Left cardiac atrium (tissue), 4 donors: ENCODE measurements around the gene SH3BP4. TPM values are rescaled to one million over a fixed set of nuclear protein-coding genes. Genes with fewer than 3 reads are reported as not detected.
A peak's percentile ranks its signal among the peaks of the same experiment; 100 is the strongest.
"Not testable (repeated sequence)": the region's sequence is repeated elsewhere in the genome, so short reads cannot be mapped to it uniquely, and the experiment has no call there.

Experiments
- ATAC-seq, 2 donors: fragments of 200-7000 bp; cut with Tn5 transposase; one replicate each; pipeline ENCODE4 v1.9.1; 2020; ENCODE audit warnings: mild to moderate bottlenecking in 2 of 2, moderate library complexity in 2 of 2
- DNase-seq: peaks from one replicate; pipeline ENCODE4 v3.0.0-alpha.2; 2020
- intact Hi-C, 2 donors: fragments of 100-400 bp; cut with DNase I; formaldehyde crosslinking; loops; one replicate each; pipeline versions ENCODE4 v1.14.1 to v1.15.1; 2022 to 2023
- total RNA-seq, 2 donors: library from RNA; stranded (reverse); fragmentation: NEBNext Ultra II Directional; extraction: Animal tissue kit (Norgen Biotek cat#: 25700); gene quantifications; one replicate each; pipeline ENCODE4 v1.2.1, GENCODE V29; 2021
- donor health status: DM: no; HTN: yes; CAD: no.
- donor health status: DM: no; HTN: yes; CAD: no; lungs with severe emphysema.
- donor health status: DM: yes; HTN: yes; CAD: no.
- donor health status: Dilated cardiomyopathy.

Gene SH3BP4
- total RNA-seq, 2 donors from 2014 or later: 15.1 to 27.0 TPM

GRCh38 chr2:235056768-235057167 is 105.0 kb downstream of the SH3BP4 start:
- DNase-seq (no peak), ATAC-seq (no peak)
- intact Hi-C loops: loop anchor here in 1 of 2 donors (10.0 kb wide), 1 partner anchor 172 kb away; no protein-coding TSS in a partner anchor

DNA sequence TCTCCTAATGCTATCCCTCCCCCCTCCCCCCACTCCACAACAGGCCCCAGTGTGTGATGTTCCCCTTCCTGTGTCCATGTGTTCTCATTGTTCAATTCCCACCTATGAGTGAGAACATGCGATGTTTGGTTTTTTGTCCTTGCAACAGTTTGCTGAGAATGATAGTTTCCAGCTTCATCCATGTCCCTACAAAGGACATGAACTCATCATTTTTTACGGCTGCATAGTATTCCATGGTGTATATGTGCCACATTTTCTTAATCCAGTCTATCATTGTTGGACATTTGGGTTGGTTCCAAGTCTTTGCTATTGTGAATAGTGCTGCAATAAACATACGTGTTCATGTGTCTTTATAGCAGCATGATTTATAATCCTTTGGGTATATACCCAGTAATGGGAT is 105.8 kb downstream of the SH3BP4 start:
- intact Hi-C loops: loop anchor here in 1 of 2 donors (10.0 kb wide), 1 partner anchor 173 kb away; no protein-coding TSS in a partner anchor
- DNase-seq, ATAC-seq: not testable (repeated sequence)

DNA sequence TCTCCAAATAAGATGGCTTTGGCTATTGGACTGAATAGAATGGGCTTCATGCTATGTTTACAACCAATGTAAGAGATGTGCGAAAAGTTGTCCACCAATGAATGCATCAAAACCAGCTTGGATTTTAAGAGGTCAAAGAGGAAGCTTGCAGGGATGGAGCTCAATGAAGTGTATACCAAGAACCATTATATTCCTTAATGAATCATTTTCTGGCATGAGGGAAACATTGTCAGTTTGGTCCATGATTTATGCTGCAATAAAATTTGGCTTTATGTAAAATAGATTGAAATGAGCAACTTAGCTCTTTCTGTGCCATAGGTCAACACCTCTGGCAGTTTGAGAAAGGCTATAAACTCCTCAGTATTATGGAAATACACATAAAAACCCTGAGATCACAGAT is 107.3 kb downstream of the SH3BP4 start:
- ATAC-seq (no peak), DNase-seq (no peak)
- intact Hi-C loops: loop anchor here in 1 of 2 donors (10.0 kb wide), 1 partner anchor 174 kb away; no protein-coding TSS in a partner anchor

DNA sequence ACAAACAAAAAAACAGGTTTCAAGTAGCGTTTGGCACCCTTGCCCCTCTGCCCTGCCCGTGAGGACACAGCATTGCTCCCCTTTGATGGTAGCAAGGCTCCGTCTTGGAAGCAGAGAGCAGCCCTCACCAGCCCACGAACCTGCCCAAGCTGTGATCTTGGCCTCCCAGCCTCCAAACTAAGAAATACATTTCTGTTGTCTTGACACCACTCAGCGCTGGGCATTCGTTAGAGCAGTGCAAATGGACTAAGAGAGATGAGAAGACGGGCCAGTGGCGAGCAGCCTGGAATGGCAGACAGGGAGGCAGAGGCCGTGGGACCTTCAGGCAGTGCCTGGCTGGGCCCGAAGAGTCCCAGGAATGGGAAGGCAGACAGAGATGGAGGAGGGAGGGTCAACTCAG is 109.8 kb downstream of the SH3BP4 start:
- ATAC-seq (no peak), DNase-seq (no peak)
- intact Hi-C loops: no loop called here

- ATAC-seq (peak; percentile 90 to 91), DNase-seq (no peak)
- intact Hi-C loops: no loop called here
Observed at GRCh38 chr2:235063471-235063961, 111.7 kb downstream of the SH3BP4 start.

- no peak for DNase-seq
- no peak for ATAC-seq
- intact Hi-C loops: no loop called here
Observed at GRCh38 chr2:235064976-235065375, 113.2 kb downstream of the SH3BP4 start.

GRCh38 chr2:235066490-235066889 is 114.7 kb downstream of the SH3BP4 start:
- intact Hi-C loops: no loop called here
- no peak for DNase-seq
- ATAC-seq: no peak

DNA sequence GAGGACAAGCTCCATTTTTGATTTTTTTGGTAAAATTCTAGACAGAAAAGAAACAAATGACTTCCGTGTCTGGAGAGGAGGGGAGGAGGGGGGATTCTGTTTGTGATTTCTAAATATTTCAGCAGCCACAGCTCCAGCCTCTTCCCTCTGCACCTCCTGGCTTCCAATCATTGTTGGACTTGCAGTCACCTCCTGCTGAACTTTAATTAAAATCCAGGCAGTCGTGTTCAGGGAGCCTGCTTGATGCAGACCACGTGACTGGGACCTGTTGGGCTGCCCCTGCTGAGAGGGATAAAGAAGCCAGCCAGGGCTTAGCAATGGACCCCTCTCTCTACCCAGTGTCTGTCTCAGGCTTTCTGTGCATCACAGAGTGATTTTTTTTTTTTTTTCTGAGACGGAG is 115.1 kb downstream of the SH3BP4 start:
- intact Hi-C loops: no loop called here
- ATAC-seq (no peak), DNase-seq (no peak)

DNA sequence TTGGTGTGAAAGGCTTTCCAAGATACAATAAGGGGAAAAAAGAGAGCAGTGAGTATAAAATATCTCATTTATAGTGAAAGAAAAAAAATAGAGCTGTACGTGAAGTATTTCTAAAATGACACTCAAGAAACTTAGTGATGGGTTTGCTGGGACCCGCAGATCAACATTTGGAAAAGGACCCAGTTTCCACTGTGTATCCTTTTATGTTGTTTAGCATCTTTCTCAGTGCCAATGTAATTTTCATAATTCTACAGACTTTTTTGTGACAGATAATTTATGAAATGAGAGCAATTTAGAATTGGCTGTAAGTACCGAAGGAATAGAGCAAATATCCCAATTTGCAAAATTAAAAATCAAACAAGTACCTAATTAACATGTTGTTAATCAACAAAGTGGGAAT is 116.9 kb downstream of the SH3BP4 start:
- ATAC-seq (no peak), DNase-seq (no peak)
- intact Hi-C loops: no loop called here

- no peak for ATAC-seq
- intact Hi-C loops: no loop called here
- DNase-seq: no peak
Observed at GRCh38 chr2:235070063-235070706, 118.4 kb downstream of the SH3BP4 start.

DNA sequence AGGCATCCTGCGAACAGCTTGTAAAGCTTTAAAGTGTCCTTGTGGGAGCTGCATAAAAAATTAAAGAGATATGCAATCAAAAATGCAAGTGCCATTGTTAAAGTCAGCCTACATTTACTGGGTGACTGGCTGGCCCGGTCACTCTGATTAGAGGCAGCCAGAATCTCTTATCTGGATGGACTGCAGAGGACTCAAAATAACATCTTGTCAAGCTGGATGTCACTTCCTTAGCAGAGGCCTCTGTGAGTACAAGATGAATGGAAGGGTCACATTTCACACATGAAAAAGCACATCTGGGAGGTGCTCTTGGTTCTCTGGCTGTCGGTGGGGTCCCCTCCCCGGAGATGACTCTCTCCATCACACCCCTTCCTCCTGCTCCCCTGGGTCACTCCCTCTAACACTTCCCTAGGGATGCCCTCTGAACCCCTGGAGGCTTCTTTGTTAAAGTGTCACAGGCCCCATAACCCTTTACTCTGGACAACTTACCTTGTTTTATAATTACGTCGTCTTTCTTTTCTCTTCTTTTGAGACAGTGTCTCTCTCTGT is 122.1 kb downstream of the SH3BP4 start:
- intact Hi-C loops: no loop called here
- no peak for DNase-seq
- ATAC-seq: peak; percentile 47 to 73

DNA sequence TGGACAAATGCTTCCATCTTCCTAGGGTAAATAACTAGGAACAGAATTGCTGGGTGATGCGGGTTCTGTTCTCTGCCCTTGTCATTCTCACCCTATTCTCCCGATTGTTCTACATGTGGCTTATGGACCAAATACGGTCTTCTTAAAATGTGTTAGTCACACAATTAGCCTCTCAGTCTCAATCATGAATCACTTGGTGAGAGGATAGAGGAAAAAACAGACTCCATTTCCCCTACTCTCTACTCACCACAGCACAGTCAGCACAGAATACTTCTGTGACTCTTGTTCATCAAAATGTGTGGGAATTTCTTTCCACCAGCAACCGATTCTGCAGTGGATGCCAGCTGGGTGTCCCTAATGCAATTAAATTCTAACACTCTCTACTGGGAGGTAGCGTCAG is 125.2 kb downstream of the SH3BP4 start:
- intact Hi-C loops: no loop called here
- no peak for ATAC-seq
- DNase-seq: no peak

- ATAC-seq: no peak
- no peak for DNase-seq
- intact Hi-C loops: no loop called here
Observed at GRCh38 chr2:235078182-235078581, 126.4 kb downstream of the SH3BP4 start.

DNA sequence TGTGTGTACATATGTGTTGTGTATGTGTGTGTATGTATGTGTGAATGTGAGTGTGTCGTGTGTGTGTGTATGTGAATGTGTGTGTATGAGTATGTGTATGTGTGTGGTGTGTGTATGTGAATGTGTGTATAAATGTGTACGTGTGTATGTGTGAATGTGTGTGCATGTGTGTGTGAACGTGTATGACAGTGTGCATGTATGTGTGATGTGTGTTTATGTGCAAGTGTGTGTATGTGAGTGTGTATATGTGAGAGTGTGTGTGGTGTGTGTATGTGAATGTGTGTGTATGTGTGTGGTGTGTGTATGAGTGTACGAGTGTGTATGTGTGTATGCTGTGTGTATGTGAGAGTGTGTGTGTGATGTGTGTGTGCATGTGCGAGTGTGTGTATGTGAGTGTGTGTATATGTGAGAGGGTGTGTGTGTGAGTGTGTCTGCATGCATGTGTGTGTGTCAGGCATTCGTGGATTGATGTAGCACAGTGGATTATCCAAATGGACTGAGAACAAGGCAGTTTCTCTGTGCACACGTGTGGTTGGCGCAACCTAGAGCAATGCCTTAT is 127.2 kb downstream of the SH3BP4 start:
- ATAC-seq (no peak), DNase-seq (no peak)
- intact Hi-C loops: no loop called here

GRCh38 chr2:235080101-235080500 is 128.3 kb downstream of the SH3BP4 start:
- no peak for ATAC-seq
- no peak for DNase-seq
- intact Hi-C loops: loop anchor here in 1 of 2 donors (10.0 kb wide), 1 partner anchor 125 kb away; the partner anchor contains the start of gene SH3BP4

DNA sequence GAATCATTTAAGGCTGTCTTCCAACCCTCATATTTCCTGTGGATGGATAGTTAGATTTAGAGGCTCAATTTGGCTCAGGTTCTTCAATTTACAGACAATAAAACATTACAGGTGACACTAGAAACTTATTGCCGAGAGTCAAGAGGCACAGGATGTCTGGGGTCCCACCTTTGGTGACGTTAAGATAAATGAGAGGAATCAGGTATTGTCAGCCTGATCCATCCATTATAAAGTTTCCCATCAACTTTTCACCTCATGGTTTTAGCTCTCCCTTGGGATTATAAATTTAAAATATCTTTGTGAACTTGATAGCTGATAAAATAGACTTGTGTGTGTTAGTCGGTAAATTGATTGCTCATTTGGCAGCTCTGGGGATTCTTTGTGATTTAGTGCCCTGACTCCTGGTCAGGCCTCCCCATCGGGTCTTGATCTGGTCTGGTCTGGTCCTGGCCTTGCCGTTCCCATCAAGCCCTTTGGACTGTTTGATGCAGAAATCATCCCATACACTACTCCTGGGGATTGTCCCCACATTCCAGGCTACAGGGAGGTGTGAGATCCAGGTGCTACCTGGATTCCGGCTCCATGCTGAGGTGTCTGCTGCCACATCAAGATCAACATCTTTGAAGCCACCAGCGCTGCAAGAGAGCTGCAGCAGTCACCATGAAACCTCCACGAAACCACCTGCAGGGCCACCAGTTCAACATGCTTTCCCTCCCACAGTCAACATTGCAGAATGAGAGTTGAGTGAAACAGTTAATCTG is 130.9 kb downstream of the SH3BP4 start:
- intact Hi-C loops: loop anchor here in 1 of 2 donors (10.0 kb wide), 1 partner anchor 128 kb away; the partner anchor contains the start of gene SH3BP4
- no peak for DNase-seq
- no peak for ATAC-seq

GRCh38 chr2:235083822-235084221 is 132.0 kb downstream of the SH3BP4 start:
- intact Hi-C loops: loop anchor here in 1 of 2 donors (10.0 kb wide), 1 partner anchor 129 kb away; the partner anchor contains the start of gene SH3BP4
- no peak for ATAC-seq

DNA sequence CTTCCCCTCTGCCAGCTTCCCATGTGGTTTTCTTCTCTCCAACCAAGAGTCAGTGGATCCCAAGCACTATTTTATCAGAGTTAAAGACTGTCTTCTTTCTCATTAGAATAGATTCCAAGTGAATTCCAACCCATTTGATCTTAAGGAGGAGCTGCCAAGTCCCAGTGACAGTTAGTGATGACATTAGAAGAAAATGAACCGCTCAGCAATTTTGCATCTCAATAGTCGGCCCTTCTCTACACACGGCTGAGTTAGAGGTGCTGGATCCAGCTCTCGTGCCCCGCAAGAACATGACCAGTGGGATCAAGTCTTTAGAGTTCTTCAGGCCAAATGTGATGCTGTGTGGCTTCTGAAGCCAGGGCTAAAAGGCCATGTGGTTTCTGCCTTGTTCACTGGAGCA is 132.6 kb downstream of the SH3BP4 start:
- DNase-seq (no peak), ATAC-seq (no peak)
- intact Hi-C loops: loop anchor here in 1 of 2 donors (10.0 kb wide), 1 partner anchor 130 kb away; the partner anchor contains the start of gene SH3BP4

More at GRCh38 chr2:235083822-235084221, 132.0 kb downstream of the SH3BP4 start:
- no peak for DNase-seq

- DNase-seq (no peak), ATAC-seq (no peak)
- intact Hi-C loops: loop anchor here in 1 of 2 donors (10.0 kb wide), 1 partner anchor 131 kb away; the partner anchor contains the start of gene SH3BP4
Observed at GRCh38 chr2:235085476-235085875, 133.7 kb downstream of the SH3BP4 start.
